ENCODE results near the gene ILF3. TPM values are rescaled to one million over a fixed set of nuclear protein-coding genes. Genes with fewer than 3 reads are reported as not detected.

Gene ILF3
- polyA plus RNA-seq, 1 experiment, result 155 TPM

- Histone ChIP-seq H3K27ac (ENCODE audit: low read depth, low read length) (no peak overlapping the region), H3K4me3 (ENCODE audit: low read depth, low read length) (no peak overlapping the region), H3K27me3 (ENCODE audit: control insufficient read depth, insufficient read depth, low read length) (no peaks in the 10 kb centered on the region), H3K9me3 (ENCODE audit: control insufficient read depth, insufficient read depth, low read length) (no peaks in the 10 kb centered on the region)
- no peak for DNase-seq (ENCODE audit: low read depth, low spot score)
- TF ChIP-seq CTCF (IDR thresholded peaks at IDR 0.05; ENCODE audit: low read depth, low read length), result no peak
- CTCF ChIA-PET, result interaction anchor here (0.7 to 3.1 kb wide), 2 partner anchors 16 to 17 kb away, joined by 3 to 16 read pairs; partner anchors contain the start of gene QTRT1
- POLR2A ChIA-PET, result no interaction called here
Measured at GRCh38 chr19:10683582-10683981, 29.4 kb downstream of the ILF3 start.

GRCh38 chr19:10685210-10685609, 31.1 kb downstream of the ILF3 start:
- no peak for DNase-seq (ENCODE audit: low read depth, low spot score)
- no peak for TF ChIP-seq CTCF (IDR thresholded peaks at IDR 0.05; ENCODE audit: low read depth, low read length)
- Histone ChIP-seq H3K9me3 (ENCODE audit: control insufficient read depth, insufficient read depth, low read length) (no peaks in the 10 kb centered on the region), H3K4me3 (ENCODE audit: low read depth, low read length) (no peak overlapping the region), H3K27me3 (ENCODE audit: control insufficient read depth, insufficient read depth, low read length) (no peaks in the 10 kb centered on the region), H3K27ac (ENCODE audit: low read depth, low read length) (no peak overlapping the region)
- ChIA-PET CTCF (no interaction called here), POLR2A (no interaction called here)

GRCh38 chr19:10686193-10686592, 32.0 kb downstream of the ILF3 start:
- CTCF ChIA-PET, result no interaction called here
- Histone ChIP-seq H3K27me3 (ENCODE audit: control insufficient read depth, insufficient read depth, low read length) (no peaks in the 10 kb centered on the region), H3K27ac (ENCODE audit: low read depth, low read length) (no peak overlapping the region), H3K9me3 (ENCODE audit: control insufficient read depth, insufficient read depth, low read length) (no peaks in the 10 kb centered on the region), H3K4me3 (ENCODE audit: low read depth, low read length) (no peak overlapping the region)
- POLR2A ChIA-PET, result no interaction called here
- no peak for TF ChIP-seq CTCF (IDR thresholded peaks at IDR 0.05; ENCODE audit: low read depth, low read length)
- no peak for DNase-seq (ENCODE audit: low read depth, low spot score)

GRCh38 chr19:10686661-10687517, 32.7 kb downstream of the ILF3 start:
- CTCF ChIA-PET, result no interaction called here
- Histone ChIP-seq H3K9me3 (ENCODE audit: control insufficient read depth, insufficient read depth, low read length) (no peaks in the 10 kb centered on the region), H3K27ac (ENCODE audit: low read depth, low read length) (no peak overlapping the region), H3K27me3 (ENCODE audit: control insufficient read depth, insufficient read depth, low read length) (no peaks in the 10 kb centered on the region), H3K4me3 (ENCODE audit: low read depth, low read length) (no peak overlapping the region)
- POLR2A ChIA-PET, result no interaction called here
- TF ChIP-seq CTCF (IDR thresholded peaks at IDR 0.05; ENCODE audit: low read depth, low read length), result no peak
- no peak for DNase-seq (ENCODE audit: low read depth, low spot score)

GRCh38 chr19:10687518-10688288, 33.6 kb downstream of the ILF3 start:
- no peaks in the 10 kb centered on the region for H3K9me3 ChIP-seq (ENCODE audit: control insufficient read depth, insufficient read depth, low read length)
- DNase-seq (ENCODE audit: low read depth, low spot score), result no peak
- ChIA-PET CTCF (no interaction called here), POLR2A (no interaction called here)
- H3K27me3 ChIP-seq (ENCODE audit: control insufficient read depth, insufficient read depth, low read length), result no peaks in the 10 kb centered on the region
- no peak overlapping the region for H3K4me3 ChIP-seq (ENCODE audit: low read depth, low read length)
- H3K27ac ChIP-seq (ENCODE audit: low read depth, low read length), result no peak overlapping the region
- no peak for TF ChIP-seq CTCF (IDR thresholded peaks at IDR 0.05; ENCODE audit: low read depth, low read length)
